Astrocyte of the hippocampus (primary cell): ENCODE data around the gene RMDN2.
"Not testable (repeated sequence)": the region's sequence is repeated elsewhere in the genome, so short reads cannot be mapped to it uniquely, and the experiment has no call there.

ENCODE experiments used
- DNase-seq: peaks from one replicate; pipeline ENCODE4 v3.0.0; 2011; ENCODE audit warnings: low read depth, low spot score

RMDN2 gene

DNA sequence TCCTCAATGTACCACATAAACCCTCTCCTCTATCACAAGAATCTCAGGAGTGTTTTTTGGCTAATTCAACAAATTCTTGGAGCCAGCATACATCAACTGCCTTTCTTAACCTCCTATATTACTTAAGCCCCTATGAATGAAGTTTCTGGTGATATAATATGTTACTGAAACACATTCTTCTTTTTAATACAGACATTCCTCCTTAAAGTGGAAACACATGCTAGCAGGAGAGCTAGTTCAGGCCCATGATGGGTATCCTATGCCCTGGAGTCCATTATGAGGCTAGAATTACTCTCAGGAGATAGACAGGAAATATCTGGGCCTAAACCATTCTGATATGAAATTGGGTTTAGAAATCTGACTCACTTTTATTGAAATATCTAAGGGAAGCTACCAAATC, 26.6 kb upstream of the RMDN2 start:
- no peak for DNase-seq

GRCh38 chr2:37902991-37903390, 22.1 kb upstream of the RMDN2 start:
- DNase-seq = no peak

GRCh38 chr2:37904425-37904824, 20.7 kb upstream of the RMDN2 start:
- DNase-seq = no peak

DNA sequence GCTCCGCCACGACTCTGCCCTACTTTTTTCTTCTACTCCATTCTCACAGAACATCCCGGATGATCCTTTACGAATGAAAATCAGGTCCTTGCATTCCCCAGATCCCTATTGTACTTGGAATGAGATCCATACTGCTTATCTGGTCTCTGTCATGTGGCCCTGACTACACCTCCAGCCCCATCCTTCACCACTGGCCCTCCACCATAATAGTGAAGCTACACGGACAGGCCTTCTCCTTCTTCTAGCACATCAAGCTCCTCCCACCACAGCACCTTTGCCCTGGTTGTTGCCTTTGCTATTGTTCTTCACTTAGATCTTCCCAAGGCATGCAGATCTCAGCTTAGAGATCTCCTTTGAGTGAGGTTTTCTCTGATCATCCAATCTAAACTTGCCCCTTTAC, 20.1 kb upstream of the RMDN2 start:
- DNase-seq = no peak

DNA sequence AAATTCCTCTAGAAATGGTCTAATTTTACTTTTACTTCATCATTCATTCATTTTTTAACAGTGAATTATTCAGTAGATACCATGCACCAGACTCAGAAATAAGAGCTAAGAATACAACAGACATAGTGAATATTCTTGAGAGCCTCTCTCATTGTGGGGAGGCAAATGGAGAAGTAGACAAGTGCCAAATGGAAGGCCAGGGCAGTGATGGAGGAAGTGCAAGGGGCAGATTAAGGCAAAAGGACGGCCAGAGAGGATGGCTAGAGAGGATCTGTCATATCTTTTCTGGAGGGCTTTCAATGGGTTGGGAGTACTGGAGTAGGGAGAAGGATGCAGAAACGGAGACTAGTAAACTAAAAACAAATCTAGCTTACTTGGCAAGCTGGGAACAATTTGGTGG, 19.0 kb upstream of the RMDN2 start:
- no peak for DNase-seq

DNA sequence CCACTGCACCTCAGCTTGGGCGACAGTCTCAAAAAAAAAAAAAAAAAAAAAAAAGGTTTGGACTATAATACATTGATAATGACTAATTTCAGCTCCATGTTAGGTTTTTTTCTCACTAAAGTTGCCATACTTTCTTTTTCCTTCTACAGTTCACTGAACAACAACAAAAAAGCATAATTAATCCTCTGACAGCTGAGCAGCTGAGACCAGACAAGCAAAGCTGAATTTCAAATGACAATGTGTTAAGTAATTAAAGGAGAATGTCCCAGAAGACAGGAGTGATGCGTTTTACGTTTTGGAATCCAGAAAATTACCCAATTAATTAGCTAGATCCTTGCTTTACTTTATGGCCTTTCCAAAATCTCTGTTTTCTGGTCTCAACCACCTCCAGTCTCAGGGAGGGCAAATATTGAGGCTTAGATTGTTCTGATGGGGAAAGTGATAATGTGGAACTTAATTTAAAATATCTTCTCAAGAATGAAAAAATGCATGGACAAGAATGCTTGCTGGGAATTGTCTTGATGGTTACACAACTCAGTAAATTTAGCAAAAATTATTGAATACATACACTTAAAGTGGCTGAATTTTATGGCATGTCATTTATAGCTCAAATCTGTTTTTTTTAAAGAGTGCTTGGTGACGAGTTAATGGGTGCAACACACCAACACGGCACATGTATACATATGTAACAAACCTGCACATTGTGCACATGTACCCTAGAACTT, 17.4 kb upstream of the RMDN2 start:
- no peak for DNase-seq

DNA sequence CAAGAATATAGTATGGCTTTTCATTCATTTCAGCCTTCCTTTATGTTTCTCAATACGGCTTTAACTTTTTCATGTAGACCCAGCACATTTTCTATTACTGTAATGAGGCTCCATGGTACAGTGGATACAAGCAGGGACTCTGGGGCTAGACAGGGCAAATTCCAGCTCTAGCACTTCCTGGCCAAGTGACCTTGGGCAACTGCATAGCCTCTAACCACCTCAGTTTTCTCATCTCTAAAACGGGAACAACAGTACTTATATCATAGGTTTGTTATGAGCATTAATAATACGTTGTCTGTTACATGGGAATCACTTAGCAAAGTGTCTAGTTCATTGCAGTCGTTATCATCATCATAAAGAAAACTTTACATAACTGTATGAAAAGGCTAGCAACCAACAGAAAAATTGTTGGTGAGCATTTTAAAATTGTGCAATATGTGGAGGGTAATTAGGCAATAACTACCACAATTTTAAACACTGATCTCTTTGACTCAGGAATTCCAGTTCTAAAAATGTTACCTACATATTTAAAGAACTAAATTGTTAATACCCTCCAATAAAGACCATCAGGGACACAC, 13.7 kb upstream of the RMDN2 start:
- no peak for DNase-seq

DNA sequence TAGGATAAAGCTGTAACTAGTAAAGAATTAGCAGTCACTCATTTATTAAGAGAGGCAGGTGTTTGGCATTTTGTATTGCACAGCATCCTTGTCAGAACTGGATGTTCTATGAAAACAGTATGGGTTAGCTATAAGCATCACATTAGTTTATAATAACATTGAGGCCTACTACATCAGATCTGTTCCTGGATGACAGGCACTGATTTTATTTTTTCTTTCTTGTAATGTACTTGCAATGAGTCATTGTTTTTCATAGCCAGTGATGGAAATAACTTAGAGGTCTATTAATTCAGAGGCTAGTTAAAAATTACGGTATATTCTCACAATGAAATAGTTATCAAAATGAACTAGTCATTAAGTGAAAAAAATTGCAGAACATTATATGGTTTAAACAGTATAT, 13.0 kb upstream of the RMDN2 start:
- peak; percentile 31 for DNase-seq

GRCh38 chr2:37912616-37913015, 12.5 kb upstream of the RMDN2 start:
- DNase-seq = no peak

GRCh38 chr2:37914340-37914739, 10.7 kb upstream of the RMDN2 start:
- DNase-seq = no peak

GRCh38 chr2:37915773-37916172, 9.3 kb upstream of the RMDN2 start:
- DNase-seq = no peak

DNA sequence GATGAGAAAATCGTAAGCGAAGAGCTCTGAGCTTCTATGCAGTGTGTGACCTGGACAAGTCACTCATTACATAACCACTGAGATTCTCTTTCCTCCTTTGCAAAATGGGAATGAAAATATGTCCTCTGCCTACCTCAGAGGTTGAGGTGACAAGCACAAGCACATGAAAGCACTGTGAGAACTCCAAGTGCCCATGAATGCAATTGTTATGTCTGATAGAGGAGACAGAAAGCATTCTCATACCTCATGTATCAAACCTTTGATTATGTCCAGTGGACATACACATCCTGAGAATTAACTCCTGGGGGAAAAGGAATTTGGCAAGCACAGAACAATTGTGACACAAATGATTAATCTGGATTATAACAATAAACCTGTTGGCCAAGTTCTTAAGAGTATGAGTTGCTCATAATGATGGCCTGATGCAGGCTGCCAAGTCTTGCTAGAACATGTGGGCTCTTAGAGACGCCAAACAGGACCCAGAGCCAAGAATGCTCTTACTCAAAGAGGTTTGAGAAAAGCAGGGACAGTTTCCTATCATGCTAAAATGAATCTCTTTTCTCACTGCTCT, 8.5 kb upstream of the RMDN2 start:
- DNase-seq = peak; percentile 89

- DNase-seq = no peak
These were observed 7.5 kb upstream of the RMDN2 start for GRCh38 chr2:37917281-37918228.

GRCh38 chr2:37918742-37919186, 6.3 kb upstream of the RMDN2 start:
- DNase-seq = no peak

DNA sequence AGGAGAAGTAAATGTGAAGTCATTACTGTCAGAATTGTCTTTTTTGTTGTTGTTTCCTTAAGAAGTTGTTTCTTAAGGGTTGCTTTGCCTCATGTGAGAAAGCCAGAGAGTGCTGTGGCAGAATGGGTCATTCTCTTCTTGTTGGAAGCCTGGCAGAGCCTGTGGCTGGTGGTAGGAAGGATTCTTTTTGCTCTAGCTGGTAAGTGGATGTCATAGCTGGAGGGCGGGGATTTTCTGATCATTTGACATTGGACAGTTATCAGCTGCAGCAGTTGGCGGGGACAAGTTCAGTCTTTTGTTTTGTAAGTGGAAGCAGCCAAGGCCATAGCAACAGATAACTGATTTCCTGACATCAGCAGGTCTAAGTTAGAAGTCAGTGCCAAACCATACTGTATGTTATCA, 5.5 kb upstream of the RMDN2 start:
- no peak for DNase-seq

GRCh38 chr2:37920570-37920969, 4.5 kb upstream of the RMDN2 start:
- peak; percentile 75 for DNase-seq

- DNase-seq = no peak
These were observed 3.3 kb upstream of the RMDN2 start for GRCh38 chr2:37921781-37922180.

GRCh38 chr2:37923308-37924055, 1.6 kb upstream of the RMDN2 start:
- DNase-seq = no peak

DNA sequence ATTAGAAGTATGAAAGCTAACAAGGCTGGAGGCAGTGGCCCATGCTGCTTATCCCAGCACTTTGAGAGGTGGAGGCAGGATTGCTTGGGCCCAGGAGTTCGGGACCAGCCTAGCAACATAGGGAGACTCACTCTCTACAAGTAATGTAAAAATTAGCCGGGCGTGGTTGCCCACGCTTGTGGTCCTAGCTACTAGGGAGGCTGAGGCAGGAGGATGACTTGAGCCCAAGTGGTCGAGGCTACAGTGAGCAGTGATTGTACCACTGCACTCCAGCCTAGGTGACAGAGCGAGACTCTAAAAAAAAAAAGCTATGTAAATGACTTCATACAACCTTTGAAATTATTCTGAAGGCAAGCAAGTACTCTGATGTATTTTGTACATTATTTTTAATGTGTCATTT, 1.5 kb downstream of the RMDN2 start:
- DNase-seq = no peak

DNA sequence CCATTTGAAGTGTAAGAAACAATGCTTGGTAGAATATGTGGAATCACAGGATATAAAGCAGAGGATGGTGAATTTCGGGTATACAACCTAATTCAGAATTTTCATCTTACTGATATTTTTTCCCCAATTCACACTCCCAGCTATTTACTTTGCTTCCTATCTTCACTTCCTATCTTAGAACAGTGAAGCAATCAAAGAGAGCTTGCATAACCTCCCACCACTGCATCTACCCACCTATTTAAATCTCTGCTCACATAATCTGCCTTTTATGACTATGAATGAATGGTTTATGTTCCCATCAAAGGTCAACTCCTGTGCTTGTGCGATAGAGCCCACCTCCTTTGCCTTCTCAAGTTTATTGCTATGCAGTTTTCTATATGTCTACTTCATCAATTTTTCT, 3.3 kb downstream of the RMDN2 start:
- DNase-seq = no peak

GRCh38 chr2:37930392-37930791, 5.3 kb downstream of the RMDN2 start:
- not testable (repeated sequence) for DNase-seq
